Gastroesophageal sphincter (tissue), 3 donors: ENCODE measurements around the gene ENO2.

ENCODE experiments used
- CTCF ChIP-seq, 4 experiments: fragments of 200-600 bp in 2 of 4; fragments of 450-650 bp in 2 of 4; sonication (generic) in 1 of 4; IDR thresholded peaks; one replicate each; pipeline ENCODE4 v1.5.1; 2017 to 2019; ENCODE audit warnings: antibody characterized with exemption in 4 of 4, mild to moderate bottlenecking in 2 of 4, moderate library complexity in 2 of 4
- EP300 ChIP-seq: sonication (generic); formaldehyde crosslinking; IDR thresholded peaks from one replicate; pipeline ENCODE4 v1.6.1; 2017; ENCODE audit warnings: antibody characterized with exemption, mild to moderate bottlenecking
- POLR2A ChIP-seq, 2 donors: fragments of 450-650 bp; IDR thresholded peaks; one replicate each; pipeline ENCODE4 v1.6.1; 2017; ENCODE audit warnings: antibody characterized with exemption in 2 of 2, mild to moderate bottlenecking in 2 of 2, moderate library complexity in 1 of 2
- POLR2AphosphoS5 ChIP-seq: sonication (generic); formaldehyde crosslinking; IDR thresholded peaks from one replicate; pipeline ENCODE4 v1.6.1; 2017; ENCODE audit warnings: antibody characterized with exemption

GRCh38 chr12:6925239-6925539 lies 10.8 kb downstream of the ENO2 start:
- no peak for TF ChIP-seq CTCF (IDR thresholded peaks at IDR 0.05)
- TF ChIP-seq POLR2AphosphoS5: no peak
- no peak for TF ChIP-seq POLR2A (IDR thresholded peaks at IDR 0.05)
- no peak for TF ChIP-seq EP300
